ENCODE results near the gene SPRYD7.
"Not testable (repeated sequence)": the region's sequence is repeated elsewhere in the genome, so short reads cannot be mapped to it uniquely, and the experiment has no call there.

SPRYD7 gene

DNA sequence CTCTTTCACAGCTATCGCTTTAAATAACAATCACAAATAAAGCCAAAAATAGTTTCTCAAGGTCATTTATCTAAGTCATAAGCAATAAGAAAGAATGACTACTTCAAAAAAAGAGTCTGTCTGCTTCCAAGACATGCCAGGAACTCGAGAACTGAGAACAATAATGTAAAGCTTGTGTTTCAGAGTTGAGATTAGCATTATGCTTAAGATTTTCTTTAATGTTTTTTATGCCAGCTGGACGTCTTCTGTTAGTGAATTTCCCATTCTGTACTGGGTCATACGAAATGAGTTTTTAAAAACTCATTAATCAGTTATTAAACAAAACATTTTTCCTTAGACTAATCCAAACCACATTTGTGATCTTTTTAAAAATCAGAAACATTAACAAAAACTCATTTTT, 3.2 kb upstream of the SPRYD7 start:
- Mint-ChIP-seq H3K27ac (no peak overlapping the region), H3K4me3 (no peak overlapping the region), H3K9me3 (no peaks in the 10 kb centered on the region)

DNA sequence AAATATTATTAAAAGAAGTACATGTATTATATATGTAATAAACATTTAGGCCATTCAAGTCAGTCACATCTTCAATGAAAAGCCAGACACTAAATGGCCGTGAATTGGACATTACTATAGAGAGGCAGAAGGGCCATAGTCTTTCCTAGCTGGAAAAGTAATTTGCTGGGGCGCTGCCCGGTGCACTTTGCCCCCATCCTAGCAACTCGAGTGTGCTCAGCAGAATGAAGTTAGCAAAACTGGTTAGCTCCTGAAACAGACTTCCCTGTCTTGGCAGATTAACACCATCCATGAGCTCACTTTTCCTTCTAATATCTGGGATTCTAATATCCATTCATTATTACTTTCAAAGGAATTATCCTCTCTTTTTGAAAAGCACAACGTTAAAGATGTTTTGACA, 2.8 kb upstream of the SPRYD7 start:
- H3K4me1 Mint-ChIP-seq: peaks cover 11% of the 10 kb centered on the region
- no peaks in the 10 kb centered on the region for H3K9me3 Mint-ChIP-seq
- no peaks in the 10 kb centered on the region for H3K36me3 Mint-ChIP-seq
- H3K27me3 Mint-ChIP-seq: no peaks in the 10 kb centered on the region
- no peak overlapping the region for H3K4me3 Mint-ChIP-seq
- no peak overlapping the region for H3K27ac Mint-ChIP-seq

More for the DNA sequence above, 3.2 kb upstream of the SPRYD7 start:
- Mint-ChIP-seq H3K36me3 (no peaks in the 10 kb centered on the region), H3K4me1 (peaks cover 11% of the 10 kb centered on the region), H3K27me3 (no peaks in the 10 kb centered on the region)

DNA sequence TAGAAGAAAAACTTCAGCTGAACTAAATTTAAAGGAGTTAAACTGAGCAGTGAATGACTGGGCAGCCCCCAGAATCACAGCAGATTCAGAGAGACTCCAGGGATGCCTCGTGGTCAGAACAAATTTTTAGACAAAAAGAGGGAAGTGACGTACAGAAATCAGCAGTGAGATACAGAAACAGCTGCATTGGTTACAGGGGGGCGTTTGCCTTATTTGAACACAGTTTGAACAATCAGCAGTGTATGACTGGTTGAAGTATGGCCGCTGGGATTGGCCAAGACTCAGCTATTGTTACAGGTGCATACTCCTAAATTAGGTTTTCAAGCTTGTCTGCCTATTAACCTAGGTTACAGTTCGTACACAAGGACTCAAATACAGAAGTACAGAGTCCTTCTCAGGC, 2.2 kb upstream of the SPRYD7 start:
- Mint-ChIP-seq H3K4me1 (peaks cover 11% of the 10 kb centered on the region), H3K36me3 (no peaks in the 10 kb centered on the region), H3K27me3 (no peaks in the 10 kb centered on the region), H3K9me3 (no peaks in the 10 kb centered on the region), H3K4me3 (peak overlapping the region; percentile 39), H3K27ac (no peak overlapping the region)

DNA sequence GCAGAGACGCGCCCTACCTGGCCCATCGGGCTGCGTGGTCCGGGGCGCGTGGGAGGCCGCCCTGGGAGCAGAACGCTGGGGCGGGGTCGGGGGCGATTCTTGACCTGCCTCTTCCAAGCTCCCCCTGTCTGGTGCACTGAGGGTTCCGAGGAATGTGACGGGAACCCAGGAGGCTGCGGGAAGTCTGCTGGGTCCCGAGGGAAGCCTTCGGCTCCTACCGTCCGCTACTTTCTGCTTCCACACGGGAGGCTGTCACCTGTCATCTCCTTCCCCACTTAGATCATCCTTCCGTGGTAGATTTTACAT, 781 bp upstream of the SPRYD7 start:
- no peak overlapping the region for H3K27ac Mint-ChIP-seq
- no peaks in the 10 kb centered on the region for H3K36me3 Mint-ChIP-seq
- no peaks in the 10 kb centered on the region for H3K27me3 Mint-ChIP-seq

DNA sequence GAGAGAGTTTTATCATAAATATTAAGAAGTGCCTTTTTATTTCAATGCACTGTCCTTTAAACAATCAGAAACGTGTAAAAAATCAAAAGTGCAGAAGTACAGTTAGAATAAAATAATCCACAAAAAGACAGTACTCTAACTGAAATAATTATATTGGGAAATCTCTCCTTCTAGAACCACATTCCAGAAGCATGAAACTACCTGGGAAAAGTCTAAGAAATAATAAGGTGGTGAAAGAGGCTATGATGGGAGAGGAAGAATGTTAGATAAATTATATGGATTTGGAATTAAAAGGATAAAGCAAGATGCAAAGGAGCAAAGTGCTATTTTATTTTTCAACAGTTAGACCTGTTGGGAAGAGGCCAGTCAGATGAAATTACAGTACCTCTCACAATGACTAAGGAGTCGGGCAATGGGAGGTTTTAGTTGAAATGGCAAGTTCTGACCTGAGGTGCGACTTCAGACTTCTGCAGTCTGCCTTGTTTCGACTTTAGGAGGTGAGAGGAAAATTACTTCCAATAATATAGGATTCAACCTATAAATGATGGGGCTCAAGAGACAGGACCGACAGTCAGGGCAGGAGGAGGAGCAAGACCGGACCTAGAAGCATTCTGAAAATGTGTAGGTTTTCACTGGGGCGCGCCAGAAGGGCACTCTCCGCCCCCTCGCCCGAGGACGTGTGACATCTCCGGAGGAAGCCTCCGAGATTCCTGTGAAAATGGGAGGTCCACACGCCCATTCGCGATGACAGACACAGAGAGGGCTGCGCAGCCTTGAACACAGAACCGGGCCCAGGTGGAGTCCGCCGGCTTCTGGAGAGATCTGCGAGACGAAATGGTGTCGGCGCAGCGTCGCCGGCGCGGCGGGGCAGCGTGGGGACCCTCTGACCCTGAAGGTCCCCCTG, 717 bp downstream of the SPRYD7 start:
- Mint-ChIP-seq H3K36me3 (no peaks in the 10 kb centered on the region), H3K4me3 (peak overlapping the region; percentile 96), H3K9me3 (no peaks in the 10 kb centered on the region), H3K4me1 (peaks cover 14% of the 10 kb centered on the region), H3K27ac (peak overlapping the region; percentile 60), H3K27me3 (no peaks in the 10 kb centered on the region)

More for the DNA sequence above, 781 bp upstream of the SPRYD7 start:
- H3K9me3 Mint-ChIP-seq: no peaks in the 10 kb centered on the region
- H3K4me1 Mint-ChIP-seq: peaks cover 14% of the 10 kb centered on the region
- H3K4me3 Mint-ChIP-seq: peak overlapping the region; percentile 96

DNA sequence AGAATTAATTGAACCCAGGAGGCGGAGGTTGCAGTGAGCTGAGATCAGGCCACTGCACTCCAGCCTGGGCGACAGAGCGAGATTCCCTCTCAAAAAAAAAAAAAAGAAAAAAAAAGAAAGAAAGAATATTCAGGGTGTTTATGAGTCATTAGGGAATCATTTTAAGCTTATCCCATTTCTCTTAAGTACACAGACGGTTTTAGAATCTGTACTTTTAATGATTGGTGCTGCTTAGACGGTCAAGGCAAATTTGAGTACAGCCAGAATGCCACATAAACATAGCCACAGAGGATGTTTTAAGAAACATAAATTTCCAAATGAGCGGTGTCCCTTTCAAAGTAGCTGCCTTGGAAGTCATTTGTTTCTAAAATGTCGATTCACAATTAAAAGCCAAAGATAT, 2.6 kb downstream of the SPRYD7 start:
- Mint-ChIP-seq H3K27me3 (no peaks in the 10 kb centered on the region), H3K9me3 (no peaks in the 10 kb centered on the region), H3K4me1 (peaks cover 14% of the 10 kb centered on the region), H3K27ac (no peak overlapping the region), H3K4me3 (no peak overlapping the region), H3K36me3 (no peaks in the 10 kb centered on the region)

DNA sequence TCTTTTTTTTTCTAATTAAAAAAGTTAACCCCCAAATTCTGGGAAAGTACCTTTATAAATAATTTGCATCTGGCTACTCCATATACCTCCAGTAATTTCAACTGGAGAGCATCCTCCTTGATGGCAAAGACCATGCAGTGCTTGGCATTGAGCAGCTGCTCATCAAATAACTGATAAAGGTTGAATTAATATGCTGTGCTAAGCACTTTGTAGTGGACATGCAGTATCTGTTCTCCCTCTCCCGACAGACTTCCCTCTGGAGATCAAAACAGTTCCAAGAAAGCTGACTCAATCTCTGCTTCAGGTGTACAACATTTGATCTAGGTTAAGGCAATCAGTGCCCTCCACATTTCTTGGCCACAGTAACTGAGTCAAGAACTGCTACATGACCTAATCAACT, 3.3 kb downstream of the SPRYD7 start:
- no peaks in the 10 kb centered on the region for H3K9me3 Mint-ChIP-seq
- peaks cover 14% of the 10 kb centered on the region for H3K4me1 Mint-ChIP-seq
- H3K27ac Mint-ChIP-seq: no peak overlapping the region
- H3K27me3 Mint-ChIP-seq: no peaks in the 10 kb centered on the region
- no peak overlapping the region for H3K4me3 Mint-ChIP-seq
- H3K36me3 Mint-ChIP-seq: no peaks in the 10 kb centered on the region

DNA sequence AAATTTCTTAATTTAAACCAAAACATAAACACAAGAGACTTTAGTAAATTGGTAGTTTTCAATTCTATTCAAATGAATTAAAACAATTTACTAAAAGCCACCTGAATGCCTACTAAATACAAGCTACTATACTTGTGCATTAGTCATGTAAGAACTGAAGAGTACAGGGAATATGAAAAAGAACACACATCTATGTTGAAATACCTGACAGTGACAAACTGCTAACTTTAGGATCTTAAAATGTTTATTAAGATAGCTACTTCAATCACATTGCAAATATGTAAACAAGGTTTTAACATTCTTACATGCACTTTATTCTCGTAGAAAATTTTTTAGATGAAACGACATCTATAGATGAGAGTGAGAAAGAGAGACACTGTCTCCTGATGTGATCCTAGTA, 4.1 kb downstream of the SPRYD7 start:
- no peaks in the 10 kb centered on the region for H3K27me3 Mint-ChIP-seq
- H3K9me3 Mint-ChIP-seq: no peaks in the 10 kb centered on the region
- H3K4me3 Mint-ChIP-seq: no peak overlapping the region
- H3K4me1 Mint-ChIP-seq: peaks cover 14% of the 10 kb centered on the region
- no peak overlapping the region for H3K27ac Mint-ChIP-seq
- no peaks in the 10 kb centered on the region for H3K36me3 Mint-ChIP-seq

DNA sequence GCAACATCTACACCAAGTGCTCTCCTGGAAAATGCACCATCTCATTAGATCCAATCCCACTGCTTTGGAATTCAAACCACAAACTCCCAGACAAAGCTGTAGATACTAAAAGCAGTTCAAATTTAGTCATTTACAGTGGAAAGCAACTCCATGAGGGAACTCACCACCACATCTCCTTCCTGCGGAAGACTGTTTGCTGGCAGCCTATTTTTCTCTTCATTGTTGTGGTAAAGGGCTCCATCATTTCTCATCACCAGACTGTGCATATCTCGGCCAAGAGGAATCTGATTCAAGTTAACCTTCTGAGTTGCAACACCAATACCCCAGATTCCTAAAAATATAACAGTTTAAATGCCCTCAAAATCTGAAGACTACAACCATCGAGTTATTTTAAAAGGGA, 8.4 kb downstream of the SPRYD7 start:
- no peak overlapping the region for H3K4me3 Mint-ChIP-seq
- H3K9me3 Mint-ChIP-seq: no peaks in the 10 kb centered on the region
- H3K27ac Mint-ChIP-seq: no peak overlapping the region
- no peaks in the 10 kb centered on the region for H3K4me1 Mint-ChIP-seq
- H3K36me3 Mint-ChIP-seq: peaks cover 2% of the 10 kb centered on the region
- H3K27me3 Mint-ChIP-seq: no peaks in the 10 kb centered on the region

DNA sequence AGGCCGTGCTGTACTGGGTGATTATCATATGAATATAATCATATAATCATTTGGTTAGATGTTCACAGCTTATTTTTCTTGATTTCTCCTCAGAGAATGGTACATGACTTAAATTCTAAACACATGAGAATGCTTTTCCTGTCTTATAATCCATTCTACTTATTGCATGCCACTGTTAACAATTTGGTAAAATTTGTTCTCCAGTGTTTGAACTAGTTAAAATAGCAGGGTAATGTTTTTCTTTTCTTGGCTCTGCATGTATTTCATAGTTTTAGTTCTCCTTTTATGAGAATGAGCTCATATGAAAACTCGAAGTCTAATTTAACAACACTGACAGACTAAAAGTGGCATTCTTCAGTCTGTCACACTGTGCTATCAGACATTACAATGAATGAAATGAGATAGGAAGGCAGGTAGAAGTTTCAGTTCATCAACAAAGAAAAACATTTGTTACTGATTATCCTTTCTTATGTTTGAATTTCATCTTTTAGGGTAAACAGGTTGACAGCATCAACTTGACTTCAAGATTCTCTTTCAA, 10.2 kb downstream of the SPRYD7 start:
- no peak overlapping the region for H3K4me3 Mint-ChIP-seq
- no peaks in the 10 kb centered on the region for H3K4me1 Mint-ChIP-seq

DNA sequence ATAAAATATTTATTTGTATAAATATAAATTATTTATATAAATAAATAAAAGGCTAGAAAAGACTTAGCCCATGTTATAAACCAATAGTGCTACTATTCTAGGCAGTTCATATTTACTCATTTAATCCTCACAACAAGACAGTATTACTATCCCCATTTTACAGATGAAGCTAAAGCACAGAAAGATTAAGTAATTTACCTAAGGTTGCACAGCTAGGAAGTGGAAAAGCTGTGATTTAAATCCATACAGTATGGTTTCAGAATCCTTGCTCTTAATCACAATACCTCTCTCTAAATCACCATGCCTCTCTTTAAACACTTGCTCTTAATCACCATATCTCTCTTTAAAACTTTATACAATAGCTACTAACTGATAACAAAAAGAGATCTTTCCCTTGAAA, 13.8 kb downstream of the SPRYD7 start:
- Mint-ChIP-seq H3K27ac (no peak overlapping the region), H3K4me3 (no peak overlapping the region), H3K27me3 (no peaks in the 10 kb centered on the region), H3K36me3 (peaks cover 9% of the 10 kb centered on the region), H3K9me3 (no peaks in the 10 kb centered on the region), H3K4me1 (no peaks in the 10 kb centered on the region)

More for the DNA sequence above, 10.2 kb downstream of the SPRYD7 start:
- Mint-ChIP-seq H3K27ac (no peak overlapping the region), H3K36me3 (peaks cover 8% of the 10 kb centered on the region), H3K9me3 (no peaks in the 10 kb centered on the region), H3K27me3 (no peaks in the 10 kb centered on the region)

DNA sequence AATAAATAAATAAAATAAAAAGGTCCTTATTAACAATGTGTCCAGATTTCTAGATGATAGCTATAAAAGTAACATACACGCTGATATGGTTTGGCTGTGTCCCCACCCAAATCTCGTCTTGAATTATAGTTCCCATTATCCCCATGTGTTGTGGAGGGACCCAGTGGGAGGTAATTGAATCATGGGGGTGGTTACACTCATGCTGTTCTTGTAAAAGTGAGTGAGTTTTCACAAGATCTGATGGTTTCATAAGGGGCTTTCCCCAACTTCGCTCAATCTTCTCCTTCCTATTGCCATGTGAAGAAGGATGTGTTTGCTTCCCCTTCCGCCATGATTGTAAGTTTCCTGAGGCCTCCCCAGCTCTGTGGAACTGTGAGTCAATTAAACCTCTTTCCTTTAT, 15.2 kb downstream of the SPRYD7 start:
- not testable (repeated sequence) for H3K4me3 Mint-ChIP-seq, H3K27ac Mint-ChIP-seq, H3K27me3 Mint-ChIP-seq, H3K9me3 Mint-ChIP-seq, H3K4me1 Mint-ChIP-seq
- peaks cover 14% of the 10 kb centered on the region for H3K36me3 Mint-ChIP-seq

DNA sequence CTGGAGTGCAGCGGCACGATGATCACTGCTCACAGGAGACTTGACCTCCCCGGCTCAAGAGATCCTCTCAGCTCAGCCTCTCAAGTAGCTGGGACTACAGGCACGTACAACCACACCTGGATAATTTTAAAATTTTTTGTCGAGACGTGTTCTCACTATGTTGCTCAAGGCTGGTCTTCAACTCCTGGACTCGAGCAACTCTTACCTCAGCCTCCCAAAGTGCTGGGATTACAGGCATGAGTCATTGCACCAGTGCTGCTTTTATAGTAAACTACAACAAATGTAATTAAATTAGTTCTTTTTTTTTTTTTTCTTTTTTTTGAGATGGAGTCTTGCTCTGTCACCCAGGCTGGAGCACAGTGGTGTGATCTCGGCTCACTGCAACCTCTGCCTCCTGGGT, 18.0 kb downstream of the SPRYD7 start:
- H3K27me3 Mint-ChIP-seq, H3K9me3 Mint-ChIP-seq, H3K27ac Mint-ChIP-seq, H3K4me1 Mint-ChIP-seq, H3K4me3 Mint-ChIP-seq: not testable (repeated sequence)
- peaks cover 17% of the 10 kb centered on the region for H3K36me3 Mint-ChIP-seq

DNA sequence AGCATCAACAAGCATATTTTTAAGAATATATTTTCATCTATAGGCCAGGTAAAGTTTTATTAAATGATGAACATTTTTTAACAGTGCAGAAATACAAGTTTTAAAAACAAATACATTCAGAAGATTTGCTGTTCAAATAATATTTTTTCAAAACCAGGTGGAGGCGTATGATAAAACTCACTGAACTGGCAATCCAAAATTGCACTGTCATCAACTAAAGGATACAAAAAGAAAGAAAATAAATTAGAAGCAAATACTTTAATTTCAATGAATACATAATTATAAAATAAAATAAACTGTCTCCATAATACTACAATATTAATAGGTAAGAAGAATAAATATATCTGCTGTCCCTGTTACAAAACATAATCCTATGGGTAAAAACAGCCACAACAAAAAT, 21.2 kb downstream of the SPRYD7 start:
- Mint-ChIP-seq H3K9me3 (no peaks in the 10 kb centered on the region), H3K27ac (no peak overlapping the region), H3K4me3 (no peak overlapping the region), H3K36me3 (peaks cover 10% of the 10 kb centered on the region), H3K27me3 (no peaks in the 10 kb centered on the region), H3K4me1 (no peaks in the 10 kb centered on the region)

DNA sequence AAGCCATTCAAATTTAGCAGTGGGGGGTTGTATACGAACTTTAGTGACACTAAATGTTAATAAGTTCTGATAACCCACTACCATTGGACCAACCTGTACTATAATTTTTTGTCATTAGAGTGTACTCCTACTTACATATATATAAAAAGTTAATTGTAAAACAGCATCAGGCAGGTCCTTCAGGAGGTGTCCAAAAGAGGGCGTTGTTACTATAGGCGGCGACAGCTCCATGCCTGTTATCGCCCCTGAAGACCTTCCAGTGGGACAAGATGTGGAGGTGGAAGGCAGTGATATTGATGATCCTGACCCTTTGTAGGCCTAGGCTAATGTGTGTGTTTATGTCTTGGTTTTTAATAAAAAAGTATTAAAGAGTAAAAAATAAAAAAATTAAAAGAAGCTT, 27.5 kb downstream of the SPRYD7 start:
- no peaks in the 10 kb centered on the region for H3K4me1 Mint-ChIP-seq
- H3K9me3 Mint-ChIP-seq: no peaks in the 10 kb centered on the region
- no peaks in the 10 kb centered on the region for H3K27me3 Mint-ChIP-seq
- H3K27ac Mint-ChIP-seq: no peak overlapping the region
- H3K4me3 Mint-ChIP-seq: no peak overlapping the region
- H3K36me3 Mint-ChIP-seq: no peaks in the 10 kb centered on the region

DNA sequence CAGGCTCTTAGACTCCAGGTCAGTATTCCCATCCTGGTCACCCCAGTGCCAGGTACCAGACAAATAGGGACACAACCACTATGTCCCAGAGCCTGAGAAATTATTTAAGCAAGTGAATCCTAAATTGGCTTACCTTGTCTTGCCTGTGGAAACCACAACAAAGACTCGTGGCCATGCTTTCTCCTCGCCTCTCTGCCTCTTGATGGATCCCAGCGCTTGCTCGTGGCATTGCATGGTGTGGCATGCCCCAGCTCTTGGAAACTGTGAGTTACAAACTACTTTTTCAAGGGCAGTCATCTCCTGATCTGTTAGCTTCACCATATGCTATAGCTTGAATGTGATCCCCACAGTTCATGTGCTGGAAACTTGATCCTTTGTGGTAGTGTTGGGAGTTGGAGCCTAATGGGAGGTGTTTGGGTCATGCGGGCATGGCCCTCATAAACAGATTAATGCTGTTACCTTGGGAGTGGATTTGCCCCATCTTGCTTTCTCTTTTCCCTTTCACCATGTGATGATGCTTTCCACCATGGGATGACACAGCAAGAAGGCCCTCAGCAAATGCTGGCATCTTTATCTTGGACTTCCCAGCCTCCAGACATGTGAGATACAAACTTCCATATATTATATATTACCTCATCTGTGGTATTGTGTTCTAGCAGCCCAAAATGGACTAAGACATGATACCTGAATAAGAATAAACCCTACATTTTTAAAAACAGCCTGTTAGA, 31.2 kb downstream of the SPRYD7 start:
- Mint-ChIP-seq H3K36me3 (no peaks in the 10 kb centered on the region), H3K4me3 (no peak overlapping the region), H3K27me3 (no peaks in the 10 kb centered on the region), H3K27ac (no peak overlapping the region), H3K9me3 (no peaks in the 10 kb centered on the region), H3K4me1 (no peaks in the 10 kb centered on the region)

Measured in activated naive CD4-positive, alpha-beta T cell treated with anti-CD3 and anti-CD28 coated beads, Interleukin-2, amount 50 U/mL, for 24 hours (primary cell).